ENCODE measurements around the gene YPEL2.

- no peak for TF ChIP-seq CTCF (IDR thresholded peaks at IDR 0.05)
- TF ChIP-seq ZFX (IDR thresholded peaks at IDR 0.05; ENCODE audit: borderline replicate concordance) = no peak
Measured at GRCh38 chr17:59284317-59284716, 47.1 kb upstream of the YPEL2 start.
